ENCODE data around the gene MALT1. TPM values are rescaled to one million over a fixed set of nuclear protein-coding genes. Genes with fewer than 3 reads are reported as not detected.

MALT1 gene
- total RNA-seq, 2 experiments from 2014 or later, result 82.3 to 84.5 TPM

GRCh38 chr18:58758046-58758445, 86.8 kb downstream of the MALT1 start:
- H3K27me3 Mint-ChIP-seq, result no peaks in the 10 kb centered on the region
- H3K36me3 ChIP-seq (ENCODE audit: insufficient read depth, low read length), result no peaks in the 10 kb centered on the region
- no peak for ATAC-seq (ENCODE audit: poor library complexity)
- H3K4me3 Mint-ChIP-seq, result no peak overlapping the region
- H3K9me3 ChIP-seq (ENCODE audit: control insufficient read depth in 1 of 2, insufficient read depth in 1 of 2, low read length in 2 of 2), result no peaks in the 10 kb centered on the region
- TF ChIP-seq CTCF (IDR thresholded peaks at IDR 0.05), result no peak
- H3K36me3 Mint-ChIP-seq (ENCODE audit: low read depth), result no peaks in the 10 kb centered on the region
- H3K4me3 ChIP-seq (ENCODE audit: low read length), result no peak overlapping the region
- peaks cover 67% of the 10 kb centered on the region for H3K4me1 Mint-ChIP-seq (ENCODE audit: low read depth)
- no peak overlapping the region for H3K27ac ChIP-seq (ENCODE audit: low read depth in 1 of 2, low read length in 2 of 2)
- no peaks in the 10 kb centered on the region for H3K27me3 ChIP-seq (ENCODE audit: control insufficient read depth in 1 of 2, insufficient read depth in 2 of 2, low read length in 2 of 2)
- peaks cover 30% of the 10 kb centered on the region for H3K4me1 ChIP-seq (ENCODE audit: insufficient read depth, low read length)
- ChIA-PET CTCF (no interaction called here), POLR2A (interaction anchor here (0.9 to 1.5 kb wide), 2 partner anchors 70 to 87 kb away, joined by 3 read pairs; partner anchors contain the start of gene MALT1)
- no peak overlapping the region for H3K27ac Mint-ChIP-seq
- DNase-seq, result no peak
- no peaks in the 10 kb centered on the region for H3K9me3 Mint-ChIP-seq
- intact Hi-C loops (cut with DNase I, micrococcal nuclease), result no loop called here

- Mint-ChIP-seq H3K36me3 (ENCODE audit: low read depth) (no peaks in the 10 kb centered on the region), H3K27me3 (no peaks in the 10 kb centered on the region), H3K27ac (no peak overlapping the region), H3K4me3 (no peak overlapping the region), H3K4me1 (ENCODE audit: low read depth) (peaks cover 65% of the 10 kb centered on the region), H3K9me3 (no peaks in the 10 kb centered on the region)
- TF ChIP-seq CTCF (IDR thresholded peaks at IDR 0.05), result no peak
- CTCF ChIA-PET, result no interaction called here
- Histone ChIP-seq H3K36me3 (ENCODE audit: insufficient read depth, low read length) (no peaks in the 10 kb centered on the region), H3K27ac (ENCODE audit: low read depth in 1 of 2, low read length in 2 of 2) (no peak overlapping the region), H3K27me3 (ENCODE audit: control insufficient read depth in 1 of 2, insufficient read depth in 2 of 2, low read length in 2 of 2) (no peaks in the 10 kb centered on the region), H3K9me3 (ENCODE audit: control insufficient read depth in 1 of 2, insufficient read depth in 1 of 2, low read length in 2 of 2) (no peaks in the 10 kb centered on the region), H3K4me1 (ENCODE audit: insufficient read depth, low read length) (peaks cover 30% of the 10 kb centered on the region), H3K4me3 (ENCODE audit: low read length) (no peak overlapping the region)
- DNase-seq, result no peak
- POLR2A ChIA-PET, result interaction anchor here (0.9 to 1.5 kb wide), 2 partner anchors 71 to 88 kb away, joined by 3 read pairs; partner anchors contain the start of gene MALT1
- no peak for ATAC-seq (ENCODE audit: poor library complexity)
- intact Hi-C loops (cut with DNase I, micrococcal nuclease), result no loop called here
Observed at GRCh38 chr18:58758606-58759005, 87.3 kb downstream of the MALT1 start.

- ATAC-seq (ENCODE audit: poor library complexity), result no peak
- Mint-ChIP-seq H3K4me1 (ENCODE audit: low read depth) (peaks cover 42% of the 10 kb centered on the region), H3K9me3 (no peaks in the 10 kb centered on the region), H3K27me3 (peaks cover 22% of the 10 kb centered on the region), H3K27ac (no peak overlapping the region), H3K4me3 (no peak overlapping the region), H3K36me3 (ENCODE audit: low read depth) (no peaks in the 10 kb centered on the region)
- DNase-seq, result peak in 1 of 14 experiments; percentile 39
- TF ChIP-seq CTCF (IDR thresholded peaks at IDR 0.05), result no peak
- Histone ChIP-seq H3K27me3 (ENCODE audit: control insufficient read depth in 1 of 2, insufficient read depth in 2 of 2, low read length in 2 of 2) (peaks cover 4 to 18% of the 10 kb centered on the region in 2 experiments), H3K36me3 (ENCODE audit: insufficient read depth, low read length) (no peaks in the 10 kb centered on the region), H3K9me3 (ENCODE audit: control insufficient read depth in 1 of 2, insufficient read depth in 1 of 2, low read length in 2 of 2) (no peaks in the 10 kb centered on the region), H3K27ac (ENCODE audit: low read depth in 1 of 2, low read length in 2 of 2) (no peak overlapping the region), H3K4me1 (ENCODE audit: insufficient read depth, low read length) (peaks cover 19% of the 10 kb centered on the region), H3K4me3 (ENCODE audit: low read length) (no peak overlapping the region)
- ChIA-PET CTCF (no interaction called here), POLR2A (no interaction called here)
- intact Hi-C loops (cut with DNase I, micrococcal nuclease), result loop anchor here (10.0 kb wide), 3 partner anchors 367 to 717 kb away; partner anchors contain the start of gene NEDD4L (in 1 of the 2)
Observed at GRCh38 chr18:58761241-58761969, 90.1 kb downstream of the MALT1 start.

All from CD4-positive, alpha-beta T cell (primary cell).